Neural progenitor cell (in vitro differentiated cells): ENCODE data around the gene PRR35.

ENCODE experiments used
- CTCF ChIP-seq: fragments of 200-600 bp; sonication (generic); IDR thresholded peaks from 2 replicates; pipeline ENCODE4 v1.5.1; 2017; ENCODE audit warnings: antibody characterized with exemption, mild to moderate bottlenecking
- EZH2 ChIP-seq: fragments of 200-600 bp; sonication (generic); IDR thresholded peaks from 2 replicates; pipeline ENCODE4 v1.6.1; 2017; ENCODE audit warnings: antibody characterized with exemption, mild to moderate bottlenecking, moderate library complexity
- EZH2phosphoT487 ChIP-seq: fragments of 200-600 bp; sonication (generic); IDR thresholded peaks from 2 replicates; pipeline ENCODE4 v1.6.1; 2017; ENCODE audit warnings: antibody characterized with exemption

DNA sequence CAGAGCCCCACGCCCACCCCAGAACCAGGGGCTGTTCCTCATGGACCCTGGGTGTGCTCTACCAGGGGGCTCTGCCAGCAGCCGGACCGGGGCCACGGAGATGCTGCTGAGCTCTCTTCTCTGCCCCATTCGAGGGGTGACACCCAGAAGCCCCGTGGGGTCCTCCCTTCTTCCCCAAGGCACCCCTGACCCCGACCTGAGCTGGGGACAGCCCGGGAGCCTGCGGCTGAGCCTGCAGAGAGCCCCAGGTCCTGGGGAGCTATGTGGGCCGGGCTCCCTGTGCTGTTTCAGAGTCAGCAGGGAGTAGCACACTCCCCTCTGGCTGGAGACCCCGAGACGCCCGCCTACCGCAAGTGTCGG lies 1.2 kb upstream of the PRR35 start:
- TF ChIP-seq CTCF (no peak), EZH2phosphoT487 (no peak), EZH2 (no peak)
